MM.1S (cell line): ENCODE results near the gene RNF144B.

ENCODE experiments used
- DNase-seq: peaks from one replicate; pipeline ENCODE4 v3.0.0-alpha.2; 2015
- H2AFZ ChIP-seq: fragments of 300-600 bp; sonication (generic); 2 replicates; pipeline ENCODE4 v1.6.0; 2016; ENCODE audit warnings: antibody characterized with exemption, low read length
- H3F3A ChIP-seq: fragments of 300-600 bp; sonication (generic); 2 replicates; pipeline ENCODE4 v1.6.1; 2016; ENCODE audit warnings: mild to moderate bottlenecking, antibody characterized with exemption, low read length, moderate library complexity, mixed read lengths; ENCODE audit not compliant: insufficient read depth
- H3K27ac ChIP-seq: fragments of 300-600 bp; sonication (generic); 2 replicates; pipeline ENCODE4 v1.5.1; 2016; ENCODE audit warnings: mild to moderate bottlenecking, low read length
- H3K27me3 ChIP-seq: fragments of 300-600 bp; sonication (generic); replicated peaks from 2 replicates; pipeline ENCODE4 v1.6.0; 2016; ENCODE audit warnings: low read length; ENCODE audit not compliant: insufficient read depth
- H3K36me3 ChIP-seq: fragments of 300-600 bp; sonication (generic); replicated peaks from 2 replicates; pipeline ENCODE4 v1.6.1; 2016; ENCODE audit warnings: mild to moderate bottlenecking, low read length, mixed read lengths; ENCODE audit not compliant: insufficient read depth
- H3K4me1 ChIP-seq: fragments of 300-600 bp; sonication (generic); 2 replicates; pipeline ENCODE4 v1.6.1; 2016; ENCODE audit warnings: low read length, mixed read lengths
- H3K4me2 ChIP-seq: fragments of 300-600 bp; sonication (generic); 2 replicates; pipeline ENCODE4 v1.6.0; 2016; ENCODE audit warnings: low read depth, low read length
- H3K4me3 ChIP-seq: fragments of 300-600 bp; sonication (generic); 2 replicates; pipeline ENCODE4 v1.5.1; 2016; ENCODE audit warnings: low read length, mixed read lengths
- H3K79me2 ChIP-seq: fragments of 300-600 bp; sonication (generic); 2 replicates; pipeline ENCODE4 v1.6.1; 2016; ENCODE audit warnings: mixed run types, low read length, mixed read lengths
- H3K9ac ChIP-seq: fragments of 300-600 bp; sonication (generic); 2 replicates; pipeline ENCODE4 v1.6.1; 2016; ENCODE audit warnings: low read length, mixed read lengths
- H3K9me2 ChIP-seq: fragments of 300-600 bp; sonication (generic); replicated peaks from 2 replicates; pipeline ENCODE4 v1.6.1; 2016; ENCODE audit warnings: mild to moderate bottlenecking, low read length, mixed read lengths; ENCODE audit not compliant: insufficient read depth
- H3K9me3 ChIP-seq: fragments of 300-600 bp; sonication (generic); replicated peaks from 2 replicates; pipeline ENCODE4 v1.6.1; 2016; ENCODE audit warnings: mild to moderate bottlenecking, low read length, mixed read lengths; ENCODE audit not compliant: insufficient read depth
- H4K20me1 ChIP-seq: fragments of 300-600 bp; sonication (generic); 2 replicates; pipeline ENCODE4 v1.6.1; 2016; ENCODE audit warnings: mild to moderate bottlenecking, low read length, moderate library complexity, mixed read lengths; ENCODE audit not compliant: insufficient read depth
- EZH2 ChIP-seq: fragments of 300-600 bp; sonication (generic); optimal IDR thresholded peaks from 2 replicates; pipeline ENCODE3; 2017; ENCODE audit warnings: low read depth, mild to moderate bottlenecking, antibody characterized with exemption, low read length, mixed read lengths
- EZH2phosphoT487 ChIP-seq: fragments of 300-600 bp; sonication (generic); IDR thresholded peaks from 2 replicates; pipeline ENCODE4 v1.6.1; 2018; ENCODE audit warnings: antibody characterized with exemption, low read length
- TF ChIP-seq, protein P1 (sequence below): fragments of 300-600 bp; sonication (generic); IDR thresholded peaks from 2 replicates; pipeline ENCODE4 v1.5.1; 2016; ENCODE audit warnings: antibody characterized with exemption, low read length, mixed read lengths

Gene RNF144B

DNA sequence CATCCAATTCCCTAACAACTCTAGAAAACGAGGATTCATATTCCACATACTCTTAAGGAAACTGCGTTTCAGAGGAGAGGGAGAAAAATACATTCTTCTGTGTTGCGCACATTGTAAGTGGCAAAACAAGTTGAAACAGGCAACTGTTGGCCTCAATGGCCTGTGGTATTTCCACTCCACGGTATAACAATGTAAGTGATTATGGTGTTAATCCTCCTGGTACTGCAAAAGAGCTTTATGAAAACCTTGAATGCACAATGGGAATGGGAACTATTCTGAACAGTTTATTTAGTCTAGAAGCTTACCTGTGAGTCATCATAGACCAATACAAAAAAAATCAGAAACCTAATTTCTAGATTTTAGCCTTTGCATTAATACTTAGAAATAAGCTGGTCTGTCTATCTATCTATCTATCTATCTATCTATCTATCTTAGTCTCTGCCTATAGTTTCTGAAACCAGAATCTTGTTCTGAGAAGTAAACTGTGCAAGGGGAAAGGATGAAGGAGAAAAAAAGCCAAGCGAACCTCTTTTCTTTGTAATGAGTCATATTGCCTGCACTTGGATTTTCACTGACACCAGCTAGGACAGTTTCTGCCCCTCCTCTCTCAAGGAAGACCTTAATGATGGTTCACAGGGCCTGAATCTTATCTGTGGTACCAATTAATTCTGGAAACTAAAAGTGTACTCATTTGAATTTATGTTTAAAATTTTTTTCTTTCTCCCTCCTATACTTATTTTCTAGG is 101.5 kb downstream of the RNF144B start:
- no peaks in the 10 kb centered on the region for H3K9me3 ChIP-seq
- DNase-seq = no peak
- H3K4me1 ChIP-seq = no peaks in the 10 kb centered on the region

DNA sequence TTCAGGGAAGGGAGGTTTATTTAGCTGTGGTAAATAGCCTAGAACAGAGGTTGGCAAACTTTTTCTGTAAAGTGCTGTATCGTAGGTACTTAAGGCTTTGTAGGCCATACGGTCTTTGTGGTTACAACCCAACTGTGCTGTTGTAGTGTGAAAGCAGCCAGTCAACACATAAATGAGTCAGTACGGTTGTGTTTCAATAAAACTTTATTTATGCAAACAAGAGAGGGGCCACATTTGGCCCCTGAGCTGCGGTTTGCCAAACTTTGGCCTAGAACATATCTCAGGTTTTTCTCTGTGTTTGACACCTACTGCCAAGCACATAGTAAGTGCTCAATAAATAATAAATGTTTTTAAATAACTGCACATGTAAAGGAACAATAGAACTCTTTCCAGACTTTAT is 102.2 kb downstream of the RNF144B start:
- no peak for DNase-seq
- H3K4me1 ChIP-seq = no peaks in the 10 kb centered on the region
- H3K27me3 ChIP-seq = no peaks in the 10 kb centered on the region
- H3K4me2 ChIP-seq = no peak overlapping the region
- no peak overlapping the region for H3K9ac ChIP-seq
- TF ChIP-seq EZH2 = no peak
- no peak for TF ChIP-seq EZH2phosphoT487
- TF ChIP-seq, protein P1, sequence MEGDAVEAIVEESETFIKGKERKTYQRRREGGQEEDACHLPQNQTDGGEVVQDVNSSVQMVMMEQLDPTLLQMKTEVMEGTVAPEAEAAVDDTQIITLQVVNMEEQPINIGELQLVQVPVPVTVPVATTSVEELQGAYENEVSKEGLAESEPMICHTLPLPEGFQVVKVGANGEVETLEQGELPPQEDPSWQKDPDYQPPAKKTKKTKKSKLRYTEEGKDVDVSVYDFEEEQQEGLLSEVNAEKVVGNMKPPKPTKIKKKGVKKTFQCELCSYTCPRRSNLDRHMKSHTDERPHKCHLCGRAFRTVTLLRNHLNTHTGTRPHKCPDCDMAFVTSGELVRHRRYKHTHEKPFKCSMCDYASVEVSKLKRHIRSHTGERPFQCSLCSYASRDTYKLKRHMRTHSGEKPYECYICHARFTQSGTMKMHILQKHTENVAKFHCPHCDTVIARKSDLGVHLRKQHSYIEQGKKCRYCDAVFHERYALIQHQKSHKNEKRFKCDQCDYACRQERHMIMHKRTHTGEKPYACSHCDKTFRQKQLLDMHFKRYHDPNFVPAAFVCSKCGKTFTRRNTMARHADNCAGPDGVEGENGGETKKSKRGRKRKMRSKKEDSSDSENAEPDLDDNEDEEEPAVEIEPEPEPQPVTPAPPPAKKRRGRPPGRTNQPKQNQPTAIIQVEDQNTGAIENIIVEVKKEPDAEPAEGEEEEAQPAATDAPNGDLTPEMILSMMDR = no peak
- no peaks in the 10 kb centered on the region for H3K9me2 ChIP-seq
- no peak overlapping the region for H3K4me3 ChIP-seq
- no peaks in the 10 kb centered on the region for H3F3A ChIP-seq
- H3K36me3 ChIP-seq = no peaks in the 10 kb centered on the region
- no peaks in the 10 kb centered on the region for H4K20me1 ChIP-seq
- H3K79me2 ChIP-seq = no peaks in the 10 kb centered on the region
- no peaks in the 10 kb centered on the region for H3K9me3 ChIP-seq
- H3K27ac ChIP-seq = no peak overlapping the region
- no peak overlapping the region for H2AFZ ChIP-seq

More for the DNA sequence above, 101.5 kb downstream of the RNF144B start:
- TF ChIP-seq EZH2phosphoT487 (no peak), EZH2 (no peak)
- TF ChIP-seq, protein P1 = no peak
- Histone ChIP-seq H3K36me3 (no peaks in the 10 kb centered on the region), H3K9ac (no peak overlapping the region), H3F3A (no peaks in the 10 kb centered on the region), H3K9me2 (no peaks in the 10 kb centered on the region), H3K27ac (no peak overlapping the region), H3K4me2 (no peak overlapping the region), H3K79me2 (no peaks in the 10 kb centered on the region), H3K4me3 (no peak overlapping the region), H4K20me1 (no peaks in the 10 kb centered on the region), H2AFZ (no peak overlapping the region), H3K27me3 (no peaks in the 10 kb centered on the region)

DNA sequence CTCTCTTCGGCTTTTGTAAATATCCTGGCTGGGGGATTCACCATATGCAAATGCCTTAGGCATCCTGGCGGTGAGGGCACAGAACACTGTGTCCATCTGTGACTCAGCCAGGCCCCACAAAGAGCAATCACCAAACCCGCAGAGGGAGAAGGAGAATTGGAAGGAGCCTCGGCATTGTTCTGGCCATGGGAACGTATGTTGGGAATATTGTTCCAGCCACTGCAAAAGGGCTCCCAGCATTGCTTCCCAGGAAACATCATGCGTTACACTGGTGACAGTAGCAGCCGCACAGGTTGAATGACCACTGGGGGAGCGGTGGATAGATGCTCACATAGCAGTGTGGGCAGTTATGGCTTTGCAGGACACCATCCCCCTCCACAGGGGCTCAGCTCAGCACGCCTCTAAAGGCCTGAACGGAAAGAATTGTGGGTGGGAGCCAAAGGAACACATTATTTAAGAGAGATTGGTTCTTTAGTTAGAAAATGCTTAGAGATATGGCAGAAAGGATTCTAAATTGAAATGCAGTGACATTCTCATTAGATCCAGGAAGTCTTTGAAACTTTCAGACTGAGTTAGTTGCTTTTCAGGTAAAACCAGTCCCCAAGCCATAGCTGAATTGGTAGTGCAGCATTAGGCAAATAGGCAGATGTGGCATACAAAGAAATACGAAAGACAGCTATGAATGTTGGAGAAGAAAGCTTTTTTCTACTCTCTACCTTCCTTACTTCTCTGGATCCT is 104.3 kb downstream of the RNF144B start:
- no peak overlapping the region for H3K27ac ChIP-seq

More for the DNA sequence above, 104.3 kb downstream of the RNF144B start:
- no peak overlapping the region for H3K4me3 ChIP-seq
- no peak overlapping the region for H3K4me2 ChIP-seq
- H2AFZ ChIP-seq = no peak overlapping the region
- no peaks in the 10 kb centered on the region for H3K9me3 ChIP-seq
- no peak overlapping the region for H3K9ac ChIP-seq
- no peaks in the 10 kb centered on the region for H3K27me3 ChIP-seq
- no peaks in the 10 kb centered on the region for H3K36me3 ChIP-seq
- DNase-seq = no peak
- no peaks in the 10 kb centered on the region for H3K79me2 ChIP-seq
- H3K9me2 ChIP-seq = no peaks in the 10 kb centered on the region
- no peaks in the 10 kb centered on the region for H3K4me1 ChIP-seq
- H3F3A ChIP-seq = no peaks in the 10 kb centered on the region
- no peaks in the 10 kb centered on the region for H4K20me1 ChIP-seq
- TF ChIP-seq, protein P1 = no peak
- TF ChIP-seq EZH2 = no peak
- TF ChIP-seq EZH2phosphoT487 = no peak
